NB4 (cell line): ENCODE data around the gene CABP7.
A peak's percentile ranks its signal among the peaks of the same experiment; 100 is the strongest.

Source experiments
- DNase-seq: peaks from one replicate; pipeline ENCODE4 v3.0.0; 2010; ENCODE audit warnings: low read depth
- H3K4me3 ChIP-seq: one replicate; pipeline ENCODE4 v1.5.1; 2011; ENCODE audit warnings: mild to moderate bottlenecking, low read depth, low read length, moderate library complexity
- MYC ChIP-seq: IDR thresholded peaks from 2 replicates; pipeline ENCODE4 v1.6.1; 2011; ENCODE audit warnings: low read depth, low read length
- POLR2A ChIP-seq: IDR thresholded peaks from 2 replicates; pipeline ENCODE4 v1.6.1; 2011; ENCODE audit warnings: mild to moderate bottlenecking; ENCODE audit not compliant: insufficient read length; ENCODE audit errors: extremely low read depth
- TF ChIP-seq, protein P1 (sequence below): IDR thresholded peaks from 2 replicates; pipeline ENCODE4 v1.6.1; 2011; ENCODE audit warnings: low read depth, low read length
- TF ChIP-seq, protein P2 (sequence below): IDR thresholded peaks from one replicate; pipeline ENCODE4 v1.5.1; 2012; ENCODE audit warnings: low read depth, low read length

Gene CABP7

DNA sequence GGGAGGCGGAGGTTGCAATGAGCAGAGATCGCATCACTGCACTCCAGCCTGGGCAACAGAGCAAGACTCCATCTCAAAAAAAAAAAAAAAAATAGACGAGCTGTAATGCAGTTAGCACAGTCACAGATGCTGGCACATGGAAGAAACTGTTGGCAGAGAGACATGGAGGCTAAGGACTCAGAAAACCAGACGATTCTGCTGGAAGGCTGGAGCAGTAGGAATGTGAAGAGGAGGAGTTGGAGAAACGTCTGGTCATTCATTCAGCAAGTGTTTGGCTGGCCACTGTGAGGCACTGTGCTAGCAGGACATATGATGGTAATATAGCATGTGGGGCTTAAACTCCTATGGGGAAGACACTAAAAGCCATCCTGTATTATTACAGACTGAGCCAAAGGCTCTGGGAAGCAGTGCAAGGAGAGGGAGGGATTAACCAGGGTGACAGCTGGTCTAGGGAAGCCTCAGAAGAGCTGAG, 52.4 kb downstream of the CABP7 start:
- no peak overlapping the region for H3K4me3 ChIP-seq
- peak; percentile 46 for DNase-seq
- TF ChIP-seq, protein P1, sequence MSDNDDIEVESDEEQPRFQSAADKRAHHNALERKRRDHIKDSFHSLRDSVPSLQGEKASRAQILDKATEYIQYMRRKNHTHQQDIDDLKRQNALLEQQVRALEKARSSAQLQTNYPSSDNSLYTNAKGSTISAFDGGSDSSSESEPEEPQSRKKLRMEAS: no peak
- TF ChIP-seq MYC (0 out of 2 replicates have a peak, but pooled peaks have one; percentile 16), POLR2A (no peak)
- TF ChIP-seq, protein P2, sequence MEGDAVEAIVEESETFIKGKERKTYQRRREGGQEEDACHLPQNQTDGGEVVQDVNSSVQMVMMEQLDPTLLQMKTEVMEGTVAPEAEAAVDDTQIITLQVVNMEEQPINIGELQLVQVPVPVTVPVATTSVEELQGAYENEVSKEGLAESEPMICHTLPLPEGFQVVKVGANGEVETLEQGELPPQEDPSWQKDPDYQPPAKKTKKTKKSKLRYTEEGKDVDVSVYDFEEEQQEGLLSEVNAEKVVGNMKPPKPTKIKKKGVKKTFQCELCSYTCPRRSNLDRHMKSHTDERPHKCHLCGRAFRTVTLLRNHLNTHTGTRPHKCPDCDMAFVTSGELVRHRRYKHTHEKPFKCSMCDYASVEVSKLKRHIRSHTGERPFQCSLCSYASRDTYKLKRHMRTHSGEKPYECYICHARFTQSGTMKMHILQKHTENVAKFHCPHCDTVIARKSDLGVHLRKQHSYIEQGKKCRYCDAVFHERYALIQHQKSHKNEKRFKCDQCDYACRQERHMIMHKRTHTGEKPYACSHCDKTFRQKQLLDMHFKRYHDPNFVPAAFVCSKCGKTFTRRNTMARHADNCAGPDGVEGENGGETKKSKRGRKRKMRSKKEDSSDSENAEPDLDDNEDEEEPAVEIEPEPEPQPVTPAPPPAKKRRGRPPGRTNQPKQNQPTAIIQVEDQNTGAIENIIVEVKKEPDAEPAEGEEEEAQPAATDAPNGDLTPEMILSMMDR: peak; percentile 54

DNA sequence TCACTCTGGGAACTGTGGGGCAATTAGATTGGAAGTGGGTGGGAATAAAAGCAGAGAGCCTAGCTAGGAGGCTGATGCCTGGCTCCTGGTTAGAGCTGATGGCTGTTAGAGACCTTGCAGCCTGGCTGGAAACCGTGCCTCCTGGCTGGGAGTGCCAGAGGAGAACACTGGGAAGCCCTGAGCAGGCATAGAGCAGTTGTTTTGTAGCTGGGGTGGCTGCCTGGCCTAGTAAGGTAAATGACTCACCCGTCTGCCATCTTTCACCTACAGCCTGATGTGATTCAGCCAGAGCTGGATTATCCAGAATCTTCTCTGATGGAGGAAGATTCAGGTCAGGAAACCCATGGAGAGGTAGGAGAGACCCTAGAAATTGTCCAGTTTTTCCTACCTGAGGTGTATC, 53.4 kb downstream of the CABP7 start:
- TF ChIP-seq, protein P2: no peak
- no peak for TF ChIP-seq POLR2A
- DNase-seq: no peak

DNA sequence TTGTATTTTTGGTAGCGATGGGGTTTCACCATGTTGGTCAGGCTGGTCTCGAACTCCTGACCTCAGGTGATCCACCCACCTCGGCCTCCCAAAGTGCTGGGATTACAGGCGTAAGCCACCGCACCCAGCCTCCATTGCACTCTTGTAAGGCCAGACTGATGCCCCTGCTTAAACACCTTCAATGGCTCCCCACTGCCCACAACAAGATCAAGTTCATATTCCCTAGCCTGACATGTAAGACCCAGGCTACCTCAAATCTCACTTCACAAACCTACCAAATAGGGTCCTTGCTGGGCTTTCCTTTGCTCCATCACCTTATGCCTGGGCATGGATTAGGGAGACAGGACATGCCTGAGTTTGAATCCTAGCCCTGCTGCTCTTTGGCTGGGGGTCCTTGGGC, 60.4 kb downstream of the CABP7 start:
- TF ChIP-seq, protein P2: no peak
- TF ChIP-seq MYC (no peak), POLR2A (no peak)
- no peak overlapping the region for H3K4me3 ChIP-seq
- DNase-seq: no peak

More for the DNA sequence above, 53.4 kb downstream of the CABP7 start:
- no peak overlapping the region for H3K4me3 ChIP-seq

DNA sequence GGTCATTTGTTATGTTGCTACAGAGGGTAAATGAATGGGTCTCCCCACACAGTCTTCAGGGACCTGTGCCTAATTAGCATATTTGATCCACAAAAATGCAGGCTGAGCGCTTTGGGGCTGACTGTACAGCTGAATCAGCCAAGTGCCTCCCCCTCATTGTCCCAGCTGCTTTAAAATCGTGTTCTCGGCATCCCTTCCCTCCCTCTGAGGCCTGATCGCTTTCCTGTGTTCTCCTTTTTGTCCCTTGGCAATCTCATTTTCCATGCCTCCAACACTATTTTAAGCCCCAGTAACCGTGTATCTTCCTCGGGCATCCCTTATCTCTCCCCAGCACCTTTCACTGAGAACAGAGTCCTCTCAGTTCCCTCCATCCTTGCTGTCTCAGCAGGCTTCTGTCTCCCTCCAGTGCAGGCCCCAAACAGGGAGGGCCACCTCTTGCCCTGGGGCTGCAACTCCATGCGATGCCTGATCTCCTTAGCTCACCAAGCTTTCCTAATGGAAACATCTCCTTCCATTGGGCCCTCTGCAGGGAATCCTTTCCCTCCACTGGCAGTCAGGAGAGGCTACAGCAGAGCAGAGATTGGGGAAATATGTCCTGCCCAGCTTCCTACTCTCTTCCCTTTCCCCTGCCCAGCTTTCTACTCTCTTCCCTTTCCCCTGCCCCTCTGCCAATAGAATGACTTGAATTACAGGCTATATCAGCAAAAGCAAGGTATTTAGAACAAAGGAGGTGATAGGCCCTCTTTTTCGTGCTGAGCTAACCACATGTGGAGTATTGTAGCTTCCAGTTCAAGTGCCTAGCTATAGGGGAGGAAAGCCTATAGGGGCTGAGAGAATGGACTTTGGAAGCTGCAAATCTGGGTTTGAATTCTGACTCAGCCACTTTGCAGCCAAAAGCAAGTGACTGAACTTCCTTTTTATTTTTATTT, 61.2 kb downstream of the CABP7 start:
- no peak for DNase-seq
- no peak overlapping the region for H3K4me3 ChIP-seq
- no peak for TF ChIP-seq MYC
- TF ChIP-seq POLR2A: no peak
- TF ChIP-seq, protein P2: no peak
- TF ChIP-seq, protein P1: no peak
